Lower leg skin (tissue), 4 donors: ENCODE measurements around the gene EXTL1. TPM values are rescaled to one million over a fixed set of nuclear protein-coding genes. Genes with fewer than 3 reads are reported as not detected.

Experiments used
- DNase-seq, 2 donors: peaks; one replicate each; pipeline ENCODE4 v3.0.0-alpha.2; 2019; ENCODE audit warnings: low spot score in 2 of 2
- H3K4me3 ChIP-seq: fragments of 200-600 bp; sonication (generic); 2 replicates; pipeline ENCODE4 v1.5.1; 2017; ENCODE audit warnings: mild to moderate bottlenecking, low read depth; ENCODE audit not compliant: poor library complexity, severe bottlenecking
- POLR2A ChIP-seq, 2 donors: fragments of 450-650 bp; IDR thresholded peaks; one replicate each; pipeline ENCODE4 v1.6.1; 2016 to 2017; ENCODE audit warnings: antibody characterized with exemption in 2 of 2, mild to moderate bottlenecking in 1 of 2, moderate library complexity in 1 of 2
- WGBS, 2 donors: methylation state at CpG; one replicate each; pipeline ENCODE4 v1.1.5; 2018; 5-methylcytosine and 5-hydroxymethylcytosine counted together
- intact Hi-C: fragments of 100-400 bp; cut with DNase I; formaldehyde crosslinking; loops from one replicate; pipeline ENCODE4 v1.15.0; 2023; ENCODE audit warnings: low total_unique reads
- total RNA-seq, 4 donors: library from RNA; depleted of rRNA; stranded (reverse); fragments of >200 nt; gene quantifications; one replicate each; pipeline ENCODE4 v1.1.0, GENCODE V29; 2016
- TF ChIP-seq, protein P1 (sequence below), 3 donors: fragments of 450-650 bp; IDR thresholded peaks; one replicate each; pipeline ENCODE4 v1.5.1; 2016; ENCODE audit warnings: antibody characterized with exemption in 3 of 3, mild to moderate bottlenecking in 3 of 3, moderate library complexity in 2 of 3

Gene EXTL1
- total RNA-seq, 4 donors from 2014 or later, result 0.34 to 3.9 (median 2.2) TPM

DNA sequence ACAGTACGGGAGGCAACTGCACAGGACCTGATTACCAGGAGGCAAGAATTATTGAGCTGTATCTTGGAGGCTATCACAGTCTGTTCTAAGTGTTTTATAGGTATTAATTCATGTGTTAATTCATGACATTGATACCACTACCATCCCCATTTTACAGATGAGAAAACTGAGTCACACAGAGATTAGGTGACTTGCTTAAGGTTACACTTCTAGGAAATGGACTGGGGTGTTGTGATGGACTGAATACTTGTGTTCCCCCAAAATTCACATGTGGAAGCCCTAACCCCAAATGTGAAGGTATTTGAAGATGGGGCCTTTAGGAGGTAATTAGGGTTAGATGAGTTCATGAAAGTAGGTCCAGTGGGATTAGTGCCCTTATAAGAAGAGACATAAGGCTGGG, 55.9 kb downstream of the EXTL1 start:
- intact Hi-C loops, result no loop called here
- 100% methylated on average over 1 of the region's 1 CpG for WGBS, 2 donors
- no peak for TF ChIP-seq POLR2A (IDR thresholded peaks at IDR 0.05)
- TF ChIP-seq, protein P1, sequence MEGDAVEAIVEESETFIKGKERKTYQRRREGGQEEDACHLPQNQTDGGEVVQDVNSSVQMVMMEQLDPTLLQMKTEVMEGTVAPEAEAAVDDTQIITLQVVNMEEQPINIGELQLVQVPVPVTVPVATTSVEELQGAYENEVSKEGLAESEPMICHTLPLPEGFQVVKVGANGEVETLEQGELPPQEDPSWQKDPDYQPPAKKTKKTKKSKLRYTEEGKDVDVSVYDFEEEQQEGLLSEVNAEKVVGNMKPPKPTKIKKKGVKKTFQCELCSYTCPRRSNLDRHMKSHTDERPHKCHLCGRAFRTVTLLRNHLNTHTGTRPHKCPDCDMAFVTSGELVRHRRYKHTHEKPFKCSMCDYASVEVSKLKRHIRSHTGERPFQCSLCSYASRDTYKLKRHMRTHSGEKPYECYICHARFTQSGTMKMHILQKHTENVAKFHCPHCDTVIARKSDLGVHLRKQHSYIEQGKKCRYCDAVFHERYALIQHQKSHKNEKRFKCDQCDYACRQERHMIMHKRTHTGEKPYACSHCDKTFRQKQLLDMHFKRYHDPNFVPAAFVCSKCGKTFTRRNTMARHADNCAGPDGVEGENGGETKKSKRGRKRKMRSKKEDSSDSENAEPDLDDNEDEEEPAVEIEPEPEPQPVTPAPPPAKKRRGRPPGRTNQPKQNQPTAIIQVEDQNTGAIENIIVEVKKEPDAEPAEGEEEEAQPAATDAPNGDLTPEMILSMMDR (IDR thresholded peaks at IDR 0.05), result no peak
- DNase-seq, result no peak
- H3K4me3 ChIP-seq, result no peak overlapping the region

DNA sequence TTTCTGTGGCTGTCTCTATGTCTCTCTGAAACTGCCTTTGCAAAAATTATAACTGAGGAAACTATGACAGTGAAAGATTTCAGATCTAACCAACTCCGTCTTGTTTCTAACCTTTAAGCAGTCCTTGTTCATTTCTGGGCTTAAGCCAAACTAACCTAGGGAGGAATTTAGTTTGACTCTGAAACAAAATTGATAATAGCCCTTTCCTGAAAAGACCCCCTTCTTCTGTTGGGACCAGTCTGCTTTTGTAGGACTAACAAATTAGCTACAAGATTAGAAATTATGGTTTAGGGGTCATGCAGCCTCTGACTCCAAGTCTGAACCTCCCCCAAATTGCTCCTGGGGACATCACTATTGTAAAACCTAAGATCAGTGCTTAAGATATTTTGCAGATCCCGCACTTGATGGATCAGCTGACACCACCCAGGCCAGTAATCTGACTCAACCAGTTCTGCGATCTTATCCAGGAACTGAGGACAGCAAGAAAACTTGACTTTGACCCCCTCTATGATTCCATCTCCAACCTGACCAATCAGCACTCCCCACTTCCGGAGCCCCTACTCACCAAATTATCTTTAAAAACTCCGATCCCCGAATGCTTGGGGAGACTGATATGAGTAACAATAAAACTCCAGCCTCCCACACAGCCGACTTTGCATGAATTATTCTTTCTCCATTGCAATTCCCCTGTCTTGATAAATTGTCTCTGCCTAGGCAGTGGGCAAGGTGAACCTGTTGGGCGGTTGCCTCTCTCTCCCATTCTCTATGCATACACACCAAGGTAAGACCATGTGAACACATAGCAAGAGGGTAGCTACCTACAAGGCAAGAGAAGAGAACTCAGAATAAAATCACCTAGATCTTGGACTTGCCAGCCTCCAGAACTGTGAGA, 57.0 kb downstream of the EXTL1 start:
- no peak for DNase-seq
- 54 to 55% methylated on average over 8 of the region's 8 CpGs for WGBS, 2 donors
- intact Hi-C loops, result no loop called here
- TF ChIP-seq, protein P1 (IDR thresholded peaks at IDR 0.05), result no peak
- TF ChIP-seq POLR2A (IDR thresholded peaks at IDR 0.05), result no peak
- no peak overlapping the region for H3K4me3 ChIP-seq

DNA sequence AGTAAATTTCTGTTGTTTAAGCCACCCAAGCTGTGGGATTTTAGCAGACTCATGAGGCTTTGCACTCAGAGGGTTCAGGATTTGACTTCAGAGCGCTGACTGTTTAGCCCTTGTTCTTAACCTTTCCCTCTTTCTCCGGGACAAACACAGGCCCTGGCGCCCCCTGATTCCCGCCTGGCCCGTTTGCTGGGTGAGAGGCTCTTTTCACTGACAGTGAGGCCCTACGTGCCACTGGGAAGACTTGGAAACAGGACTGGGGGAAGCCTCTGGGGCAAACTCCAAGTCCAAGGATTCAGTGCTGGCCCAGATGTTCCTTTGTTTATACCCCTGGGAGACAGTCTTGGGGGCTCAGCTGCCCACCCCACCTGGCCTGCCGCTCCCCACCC, 57.6 kb downstream of the EXTL1 start:
- H3K4me3 ChIP-seq, result no peak overlapping the region
- intact Hi-C loops, result no loop called here
- TF ChIP-seq, protein P1 (IDR thresholded peaks at IDR 0.05), result no peak
- no peak for TF ChIP-seq POLR2A (IDR thresholded peaks at IDR 0.05)
- WGBS, 2 donors, result 55 to 59% methylated on average over 7 of the region's 7 CpGs
- DNase-seq, result no peak

DNA sequence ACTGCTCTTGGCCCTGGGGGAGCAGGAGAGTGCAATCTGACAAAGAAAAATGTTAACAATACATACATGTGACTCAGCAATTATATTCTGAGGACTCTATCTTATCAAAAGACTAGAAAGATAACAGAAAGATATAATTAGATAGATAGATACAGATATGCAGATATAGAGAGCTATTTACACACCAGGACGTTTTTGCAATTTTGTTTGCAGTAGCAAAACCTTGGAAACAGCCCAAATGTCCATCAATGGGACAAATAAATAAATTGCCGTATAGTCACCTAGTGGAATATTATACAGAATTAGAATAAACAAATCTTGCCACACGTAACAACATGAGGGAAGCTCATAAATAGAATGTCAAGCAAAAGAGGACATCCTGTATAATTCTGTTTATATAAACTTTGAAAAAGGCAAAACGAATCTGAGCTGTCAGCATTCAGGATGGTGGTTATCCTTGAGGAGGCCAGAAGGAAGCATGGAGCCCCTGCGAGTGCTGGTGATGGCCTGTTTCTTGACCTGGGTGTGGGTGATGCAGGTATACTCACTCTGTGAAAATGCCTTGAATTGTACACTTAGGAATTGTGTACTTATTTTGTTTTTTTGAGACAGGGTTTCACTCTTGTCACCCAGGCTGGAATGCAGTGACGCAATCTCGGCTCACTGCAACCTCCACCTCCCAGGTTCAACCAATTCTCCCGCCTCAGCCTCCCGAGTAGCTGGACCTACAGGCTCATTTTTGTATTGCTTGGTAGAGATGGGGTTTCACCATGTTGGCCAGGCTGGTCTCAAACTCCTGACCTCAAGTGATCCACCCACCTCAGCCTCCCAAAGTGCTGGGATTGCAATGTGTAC, 58.6 kb downstream of the EXTL1 start:
- no peak overlapping the region for H3K4me3 ChIP-seq
- DNase-seq, result no peak
- 75 to 80% methylated on average over 9 of the region's 9 CpGs for WGBS, 2 donors
- TF ChIP-seq, protein P1 (IDR thresholded peaks at IDR 0.05), result no peak
- no peak for TF ChIP-seq POLR2A (IDR thresholded peaks at IDR 0.05)
- intact Hi-C loops, result no loop called here

DNA sequence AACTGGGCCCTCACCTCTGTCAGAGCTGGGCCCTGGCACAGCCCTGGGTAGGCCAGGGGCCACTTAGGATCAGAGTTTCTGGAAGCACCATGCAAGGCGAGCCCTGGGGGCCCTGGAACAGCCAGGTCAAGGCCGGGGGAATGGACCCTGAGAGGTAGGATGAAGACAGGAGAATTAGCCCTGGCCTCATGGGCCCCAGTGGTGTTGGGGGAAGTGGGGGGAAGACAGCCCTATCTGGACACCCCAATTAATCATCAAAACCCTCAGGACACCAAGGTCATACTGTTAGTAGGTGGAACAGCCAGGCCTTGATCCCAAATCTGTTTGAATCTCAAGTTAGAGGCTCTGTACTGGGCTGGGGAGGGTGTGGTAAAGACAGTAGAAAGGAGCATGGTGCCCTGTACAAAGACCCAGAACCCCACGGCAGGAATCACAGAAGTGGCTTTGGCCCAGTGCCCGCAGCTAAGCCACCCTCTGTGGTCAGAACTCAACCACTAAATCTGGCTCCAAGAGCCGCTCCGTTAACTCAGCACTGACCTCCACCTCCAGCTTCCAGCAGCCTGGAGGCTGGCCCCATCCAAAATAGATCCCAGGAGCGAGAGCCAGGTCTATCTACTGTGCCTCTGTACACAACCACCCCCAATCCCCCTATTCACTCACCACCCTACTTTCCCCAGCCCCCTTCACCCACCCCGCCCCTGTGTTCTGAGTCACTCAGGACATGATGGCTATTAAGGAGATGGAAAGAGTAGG, 59.9 kb downstream of the EXTL1 start:
- intact Hi-C loops, result no loop called here
- 81 to 82% methylated on average over 8 of the region's 8 CpGs for WGBS, 2 donors
- TF ChIP-seq POLR2A (IDR thresholded peaks at IDR 0.05), result no peak
- TF ChIP-seq, protein P1 (IDR thresholded peaks at IDR 0.05), result no peak
- no peak for DNase-seq
- H3K4me3 ChIP-seq, result no peak overlapping the region
